Small intestine (tissue), 7 donors: ENCODE results near the gene QRICH2. TPM values are rescaled to one million over a fixed set of nuclear protein-coding genes. Genes with fewer than 3 reads are reported as not detected.
A peak's percentile ranks its signal among the peaks of the same experiment; 100 is the strongest.
"Not testable (repeated sequence)": the region's sequence is repeated elsewhere in the genome, so short reads cannot be mapped to it uniquely, and the experiment has no call there.

ENCODE experiments used
- DNase-seq, 2 donors: peaks; one replicate each; pipeline versions ENCODE4 v3.0.0 to v3.0.0-alpha.2; 2013
- FAIRE-seq: peaks from 2 replicates; lab custom pipeline; 2012; peaks lifted over from hg19 to GRCh38; lab: Jason Lieb, UNC
- H3K27ac ChIP-seq, 3 donors: one replicate each; pipeline ENCODE4 v1.5.1; 2013; ENCODE audit warnings: low read length in 2 of 3, mild to moderate bottlenecking in 2 of 3, control low read depth in 1 of 3, inconsistent platforms in 1 of 3, low read depth in 1 of 3, moderate library complexity in 1 of 3
- H3K27me3 ChIP-seq, 3 donors: one replicate each; pipeline ENCODE4 v1.6.1; 2013; ENCODE audit warnings: low read length in 3 of 3, inconsistent platforms in 1 of 3; ENCODE audit not compliant: control insufficient read depth in 3 of 3, insufficient read depth in 3 of 3
- H3K36me3 ChIP-seq, 3 donors: one replicate each; pipeline ENCODE4 v1.6.1; 2013; ENCODE audit warnings: low read length in 3 of 3, inconsistent platforms in 1 of 3, low read depth in 1 of 3, mild to moderate bottlenecking in 1 of 3, moderate library complexity in 1 of 3; ENCODE audit not compliant: control insufficient read depth in 3 of 3, insufficient read depth in 2 of 3
- H3K4me1 ChIP-seq, 3 donors: one replicate each; pipeline ENCODE4 v1.6.1; 2013; ENCODE audit warnings: low read length in 2 of 3, inconsistent platforms in 1 of 3, low read depth in 1 of 3, mild to moderate bottlenecking in 1 of 3, moderate library complexity in 1 of 3; ENCODE audit not compliant: control insufficient read depth in 3 of 3, insufficient read depth in 2 of 3
- H3K4me3 ChIP-seq, 3 donors: one replicate each; pipeline ENCODE4 v1.5.1; 2013; ENCODE audit warnings: low read length in 3 of 3, control low read depth in 1 of 3, inconsistent platforms in 1 of 3, low read depth in 1 of 3, mild to moderate bottlenecking in 1 of 3, moderate library complexity in 1 of 3
- H3K9me3 ChIP-seq, 2 donors: one replicate each; pipeline ENCODE4 v1.6.1; 2013; ENCODE audit warnings: low read depth in 1 of 2, low read length in 1 of 2; ENCODE audit not compliant: control insufficient read depth in 2 of 2, insufficient read depth in 1 of 2
- WGBS, 3 donors: extraction: QIAGEN DNeasy Blood & Tissue Kit; methylation state at CpG; one replicate each; pipeline ENCODE4 v1.1.7; 2013; 5-methylcytosine and 5-hydroxymethylcytosine counted together
- polyA plus RNA-seq, 4 donors: library from polyadenylated mRNA; stranded (reverse) in 3 of 4; unstranded in 1 of 4; fragments of 200-250 nt in 3 of 4; fragments of 120-200 nt in 1 of 4; gene quantifications; one replicate each; pipeline versions ENCODE4 v1.2.1 to v1.2.3, GENCODE V29; 2013
- donor health status: healthy with polysubstance abuse.
- donor health status: control.
- donor health status: control.
- donor health status: Bipolar disorder and iron deficiency.
- donor health status: healthy.

Gene QRICH2
- polyA plus RNA-seq, 4 donors, result 2.4 to 3.0 (median 2.6) TPM

GRCh38 chr17:76252967-76253766, 54.9 kb downstream of the QRICH2 start:
- H3K4me1 ChIP-seq, result peaks cover 0 to 20% (median 4%) of the 10 kb centered on the region in 3 donors
- not testable (repeated sequence) for DNase-seq, H3K36me3 ChIP-seq, H3K9me3 ChIP-seq, H3K27me3 ChIP-seq, H3K4me3 ChIP-seq, FAIRE-seq
- H3K27ac ChIP-seq, result peak overlapping the region in 1 of 3 donors; percentile 63
- 84 to 87% (median 85%) methylated on average over 23 of the region's 23 CpGs for WGBS, 3 donors

GRCh38 chr17:76252040-76252954, 55.8 kb downstream of the QRICH2 start:
- WGBS, 3 donors, result 52 to 73% (median 60%) methylated on average over 11 of the region's 11 CpGs

GRCh38 chr17:76251478-76252039, 56.5 kb downstream of the QRICH2 start:
- peaks cover 0 to 23% (median 4%) of the 10 kb centered on the region in 3 donors for H3K4me1 ChIP-seq
- FAIRE-seq, result no peak
- peak in 1 of 2 donors; percentile 91 for DNase-seq
- H3K27ac ChIP-seq, result peak overlapping the region; percentile 38 to 84 (median 63)
- 43 to 67% (median 52%) methylated on average over 8 of the region's 8 CpGs for WGBS, 3 donors
- H3K36me3 ChIP-seq, result no peaks in the 10 kb centered on the region
- H3K9me3 ChIP-seq, result peaks cover 0 to 3% of the 10 kb centered on the region in 2 donors
- H3K27me3 ChIP-seq, result no peaks in the 10 kb centered on the region
- H3K4me3 ChIP-seq, result no peak overlapping the region

More at GRCh38 chr17:76252040-76252954, 55.8 kb downstream of the QRICH2 start:
- DNase-seq, result peak in 1 of 2 donors; percentile 60
- no peaks in the 10 kb centered on the region for H3K27me3 ChIP-seq
- H3K9me3 ChIP-seq, result peaks cover 0 to 6% of the 10 kb centered on the region in 2 donors
- H3K36me3 ChIP-seq, result no peaks in the 10 kb centered on the region
- no peak for FAIRE-seq
- H3K4me1 ChIP-seq, result peaks cover 0 to 18% (median 4%) of the 10 kb centered on the region in 3 donors
- peak overlapping the region; percentile 38 to 84 (median 63) for H3K27ac ChIP-seq
- no peak overlapping the region for H3K4me3 ChIP-seq

DNA sequence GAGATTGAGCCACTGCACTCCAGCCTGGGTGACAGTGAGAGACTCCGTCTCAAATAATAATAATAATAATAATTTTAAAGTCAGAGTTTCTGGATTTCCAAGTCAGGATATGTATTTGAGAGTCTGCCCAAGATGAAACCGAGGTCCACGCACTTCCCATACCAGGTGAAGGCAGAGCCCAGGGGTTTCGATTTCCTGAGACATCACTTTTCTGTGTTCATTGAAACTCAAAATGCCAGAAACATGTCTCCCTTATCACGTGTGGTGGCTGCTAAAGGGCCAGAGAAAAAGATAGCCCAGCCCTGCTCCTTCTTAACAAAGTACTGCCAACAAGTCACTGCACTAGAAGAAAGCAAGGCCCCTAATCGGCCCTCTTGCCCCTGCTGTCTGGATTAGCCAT, 57.9 kb downstream of the QRICH2 start:
- WGBS, 3 donors, result 88 to 92% (median 91%) methylated on average over 6 of the region's 6 CpGs
- Histone ChIP-seq H3K4me3 (no peak overlapping the region), H3K9me3 (no peaks in the 10 kb centered on the region), H3K4me1 (peaks cover 4 to 36% (median 7%) of the 10 kb centered on the region in 3 donors), H3K27me3 (no peaks in the 10 kb centered on the region), H3K27ac (no peak overlapping the region), H3K36me3 (no peaks in the 10 kb centered on the region)
- DNase-seq (no peak), FAIRE-seq (no peak)

GRCh38 chr17:76248013-76248782, 59.9 kb downstream of the QRICH2 start:
- H3K36me3 ChIP-seq, result no peaks in the 10 kb centered on the region
- no peak overlapping the region for H3K4me3 ChIP-seq
- no peaks in the 10 kb centered on the region for H3K27me3 ChIP-seq
- FAIRE-seq (no peak), DNase-seq (no peak)
- H3K4me1 ChIP-seq, result peaks cover 4 to 36% (median 9%) of the 10 kb centered on the region in 3 donors
- no peaks in the 10 kb centered on the region for H3K9me3 ChIP-seq
- 53 to 76% (median 67%) methylated on average over 11 of the region's 11 CpGs for WGBS, 3 donors
- peak overlapping the region in 2 of 3 donors; percentile 17 to 52 for H3K27ac ChIP-seq

- Histone ChIP-seq H3K4me1 (peaks cover 0 to 32% (median 9%) of the 10 kb centered on the region in 3 donors), H3K27ac (peak overlapping the region in 2 of 3 donors; percentile 85 to 95), H3K9me3 (no peaks in the 10 kb centered on the region), H3K36me3 (no peaks in the 10 kb centered on the region), H3K27me3 (no peaks in the 10 kb centered on the region), H3K4me3 (no peak overlapping the region)
- DNase-seq (no peak), FAIRE-seq (no peak)
- WGBS, 3 donors, result 74 to 84% (median 83%) methylated on average over 8 of the region's 8 CpGs
Measured at GRCh38 chr17:76247304-76247703, 60.8 kb downstream of the QRICH2 start.

DNA sequence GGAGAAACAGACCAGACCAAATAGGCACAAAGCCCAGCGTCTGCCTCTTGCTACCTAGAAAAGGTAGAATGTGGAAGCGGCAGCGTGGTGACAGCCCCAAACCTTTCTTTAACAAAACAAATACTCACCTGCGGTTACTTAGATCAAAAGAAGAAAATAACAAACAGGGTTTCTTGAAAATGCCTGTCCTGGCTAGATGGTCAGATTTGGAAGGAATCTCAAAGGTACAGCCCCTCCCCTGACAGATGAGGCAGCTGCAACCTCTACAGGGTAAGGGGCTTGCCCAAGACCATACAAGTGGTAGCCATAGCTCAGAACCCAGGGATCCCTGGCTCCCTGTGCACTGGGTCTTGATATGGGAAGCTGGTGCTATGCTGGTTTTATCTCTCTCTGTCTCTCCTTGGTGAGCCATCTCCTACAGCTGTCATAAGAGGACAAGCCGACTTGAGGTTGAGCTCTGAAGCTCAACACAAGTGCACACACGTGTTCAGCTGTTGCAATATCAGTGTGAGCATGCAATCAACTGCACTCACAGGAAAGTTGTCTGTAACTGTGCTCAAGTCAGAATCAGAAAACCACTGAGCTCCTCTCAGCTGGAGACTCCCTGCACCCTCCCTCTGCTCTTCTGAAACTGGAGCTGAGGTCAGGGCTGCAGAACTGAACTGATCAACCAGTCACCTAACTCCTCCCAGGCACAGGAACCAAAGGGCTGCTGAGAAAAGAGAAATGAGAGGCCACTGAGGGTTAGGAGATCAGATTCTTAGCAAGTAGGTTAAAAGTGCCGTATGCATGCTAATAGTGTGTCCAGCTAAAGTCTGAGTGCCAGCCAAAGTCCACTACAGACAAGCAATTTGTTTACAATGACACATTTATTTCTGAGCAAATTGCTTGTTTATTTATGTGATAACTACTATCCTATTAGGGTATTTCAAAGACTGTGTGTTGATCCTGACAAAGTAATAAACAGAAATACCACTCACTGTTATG, 61.7 kb downstream of the QRICH2 start:
- peak overlapping the region in 1 of 3 donors; percentile 20 for H3K4me3 ChIP-seq
- peak overlapping the region; percentile 84 to 95 (median 85) for H3K27ac ChIP-seq
- no peaks in the 10 kb centered on the region for H3K36me3 ChIP-seq
- H3K27me3 ChIP-seq, result peaks cover 0 to 2% (median 0%) of the 10 kb centered on the region in 3 donors
- peaks cover 2 to 30% (median 9%) of the 10 kb centered on the region in 3 donors for H3K4me1 ChIP-seq
- no peaks in the 10 kb centered on the region for H3K9me3 ChIP-seq
- WGBS, 3 donors, result 49 to 59% (median 59%) methylated on average over 7 of the region's 7 CpGs
- FAIRE-seq (no peak), DNase-seq (peak; percentile 77 to 90)
